Heart right ventricle (tissue), 16 donors: ENCODE data around the gene TBCB. TPM values are rescaled to one million over a fixed set of nuclear protein-coding genes. Genes with fewer than 3 reads are reported as not detected.
"Not testable (repeated sequence)": the region's sequence is repeated elsewhere in the genome, so short reads cannot be mapped to it uniquely, and the experiment has no call there.

Experiments used
- ATAC-seq, 8 donors: fragments of 200-7000 bp; cut with Tn5 transposase; one replicate each; pipeline ENCODE4 v1.9.1; 2020; ENCODE audit warnings: mild to moderate bottlenecking in 8 of 8, moderate library complexity in 8 of 8, moderate number of reproducible peaks in 1 of 8
- DNase-seq, 2 donors: peaks; one replicate each; pipeline ENCODE4 v3.0.0-alpha.2; 2020
- H3K27ac ChIP-seq, 10 donors: fragments of 200-600 bp; sonication (generic) in 2 of 10; one replicate each; pipeline versions ENCODE4 v1.5.0 to v1.8.0; 2020 to 2022; ENCODE audit warnings: mild to moderate bottlenecking in 3 of 10
- H3K27me3 ChIP-seq, 7 donors: fragments of 200-600 bp; one replicate each; pipeline ENCODE4 v1.8.0; 2021 to 2022; ENCODE audit warnings: mild to moderate bottlenecking in 2 of 7
- H3K36me3 ChIP-seq, 9 donors: fragments of 200-600 bp; sonication (generic) in 1 of 9; one replicate each; pipeline versions ENCODE4 v1.5.0 to v1.8.0; 2020 to 2022; ENCODE audit warnings: mild to moderate bottlenecking in 2 of 9
- H3K4me1 ChIP-seq, 9 donors: fragments of 200-600 bp; sonication (generic) in 1 of 9; one replicate each; pipeline versions ENCODE4 v1.5.0 to v1.8.0; 2020 to 2022; ENCODE audit warnings: mild to moderate bottlenecking in 4 of 9
- H3K4me3 ChIP-seq, 10 donors: fragments of 200-600 bp; sonication (generic) in 2 of 10; one replicate each; pipeline versions ENCODE4 v1.5.0 to v1.8.0; 2020 to 2022; ENCODE audit warnings: mild to moderate bottlenecking in 7 of 10, moderate library complexity in 2 of 10
- H3K9me3 ChIP-seq, 11 donors: fragments of 200-600 bp in 10 of 11; sonication (generic) in 2 of 11; one replicate each; pipeline versions ENCODE4 v1.5.0 to v1.8.0; 2013 to 2022; ENCODE audit warnings: mild to moderate bottlenecking in 2 of 11, control low read depth in 1 of 11, moderate library complexity in 1 of 11
- WGBS, 2 donors: extraction: QIAGEN DNeasy Blood & Tissue Kit; methylation state at CpG; one replicate each; pipeline ENCODE4 v1.1.7; 2013; ENCODE audit warnings: inconsistent platforms in 1 of 2; 5-methylcytosine and 5-hydroxymethylcytosine counted together
- intact Hi-C, 10 donors: fragments of 100-400 bp; cut with DNase I; formaldehyde crosslinking; loops; one replicate each; pipeline versions ENCODE4 v1.11.1 to v1.14.2; 2022
- polyA plus RNA-seq, 2 donors: library from polyadenylated mRNA; stranded (reverse); fragments of 200-250 nt; gene quantifications; one replicate each; pipeline ENCODE4 v1.2.3, GENCODE V29; 2013
- total RNA-seq, 10 donors: library from RNA; stranded (reverse); fragmentation: NEBNext Ultra II Directional in 3 of 10; extraction: Animal tissue kit (Norgen Biotek cat#: 25700) in 3 of 10; gene quantifications; one replicate each; pipeline versions ENCODE4 v1.2.1 to v1.2.4, GENCODE V29; 2021 to 2023
- TF ChIP-seq, protein P1 (sequence below), 9 donors: fragments of 200-600 bp; sonication (generic) in 2 of 9; IDR thresholded peaks; one replicate each; pipeline versions ENCODE4 v1.5.0 to v1.8.0; 2021 to 2022; ENCODE audit warnings: antibody characterized with exemption in 9 of 9, mild to moderate bottlenecking in 5 of 9, moderate library complexity in 1 of 9
- donor health status: Arrhythmogenic right ventricular cardiomyopathy.
- donor health status: ischemic (EF 13 %, LVEDD 7.1; RV severe dilation, severe dysfunction).
- donor health status: healthy with polysubstance abuse.
- donor health status: DM: no; HTN: yes; CAD: no.
- donor health status: DM: no; HTN: no; CAD: no.
- donor health status: ischemic (EF 25% LVEDD 6.9; RV normal size, moderate dysfunction).
- donor health status: ischemic (EF 25% LVEDD 5.7; RV mildly dilated, moderate dysfunction).
- donor health status: healthy.
- donor health status: DM: yes; HTN: yes; CAD: no.
- donor health status: Ischemic cardiomyopathy.
- donor health status: ischemic (EF 35%, LVEDD 5.7; RV mildly dilated, moderate dysfunction).
- donor health status: nonischemic (EF 11% LVEDD 7.7; RV severe dilation, severe dysfunction).
- donor health status: DM: yes; HTN: yes; CAD: no.
- donor health status: PGD.
- donor health status: ischemic (EF 29% LVEDD 5.4; RV normal size, mild dysfunction).
- donor health status: nonischemic (EF 23%, LVEDD 6.1; RV moderate dilation, normal function).

Gene TBCB
- total and polyA plus RNA-seq, 12 donors = 73.0 to 193 (median 99.2) TPM

DNA sequence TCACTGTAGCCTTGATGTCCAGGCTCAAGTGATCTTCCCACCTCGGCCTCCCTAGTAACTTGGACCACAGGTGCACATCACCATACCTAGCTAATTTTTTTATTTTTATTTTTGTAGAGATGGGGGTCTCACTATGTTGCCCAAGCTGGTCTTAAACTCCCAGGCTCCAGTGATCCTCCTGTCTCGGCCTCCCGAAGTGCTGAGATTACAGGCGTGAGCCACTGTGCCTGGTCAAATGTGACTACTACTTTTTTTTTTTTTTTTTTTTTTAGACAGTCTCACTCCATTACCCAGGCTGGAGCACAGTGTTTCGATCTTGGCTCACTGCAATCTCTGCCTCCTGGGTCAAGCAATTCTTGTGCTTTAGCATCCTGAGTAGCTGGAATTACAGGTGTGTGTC, 57.6 kb downstream of the TBCB start:
- TF ChIP-seq, protein P1, sequence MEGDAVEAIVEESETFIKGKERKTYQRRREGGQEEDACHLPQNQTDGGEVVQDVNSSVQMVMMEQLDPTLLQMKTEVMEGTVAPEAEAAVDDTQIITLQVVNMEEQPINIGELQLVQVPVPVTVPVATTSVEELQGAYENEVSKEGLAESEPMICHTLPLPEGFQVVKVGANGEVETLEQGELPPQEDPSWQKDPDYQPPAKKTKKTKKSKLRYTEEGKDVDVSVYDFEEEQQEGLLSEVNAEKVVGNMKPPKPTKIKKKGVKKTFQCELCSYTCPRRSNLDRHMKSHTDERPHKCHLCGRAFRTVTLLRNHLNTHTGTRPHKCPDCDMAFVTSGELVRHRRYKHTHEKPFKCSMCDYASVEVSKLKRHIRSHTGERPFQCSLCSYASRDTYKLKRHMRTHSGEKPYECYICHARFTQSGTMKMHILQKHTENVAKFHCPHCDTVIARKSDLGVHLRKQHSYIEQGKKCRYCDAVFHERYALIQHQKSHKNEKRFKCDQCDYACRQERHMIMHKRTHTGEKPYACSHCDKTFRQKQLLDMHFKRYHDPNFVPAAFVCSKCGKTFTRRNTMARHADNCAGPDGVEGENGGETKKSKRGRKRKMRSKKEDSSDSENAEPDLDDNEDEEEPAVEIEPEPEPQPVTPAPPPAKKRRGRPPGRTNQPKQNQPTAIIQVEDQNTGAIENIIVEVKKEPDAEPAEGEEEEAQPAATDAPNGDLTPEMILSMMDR (IDR thresholded peaks at IDR 0.05) = no peak
- Histone ChIP-seq H3K27me3 (no peaks in the 10 kb centered on the region), H3K4me1 (peaks cover 0 to 28% (median 19%) of the 10 kb centered on the region in 9 donors), H3K27ac (no peak overlapping the region), H3K4me3 (no peak overlapping the region), H3K9me3 (no peaks in the 10 kb centered on the region), H3K36me3 (peaks cover 0 to 4% (median 0%) of the 10 kb centered on the region in 9 donors)
- ATAC-seq (no peak), DNase-seq (no peak)
- intact Hi-C loops = loop anchor here in 7 of 10 donors (5.0 to 10.0 kb wide), 4 partner anchors 46 to 116 kb away; no protein-coding TSS in a partner anchor
- 91 to 95% methylated on average over 5 of the region's 5 CpGs for WGBS, 2 donors

GRCh38 chr19:36173846-36174245, 58.6 kb downstream of the TBCB start:
- H3K9me3 ChIP-seq, H3K36me3 ChIP-seq, ATAC-seq, H3K27me3 ChIP-seq, DNase-seq, H3K27ac ChIP-seq, H3K4me3 ChIP-seq: not testable (repeated sequence)
- WGBS, 2 donors = 74 to 84% methylated on average over 8 of the region's 8 CpGs
- intact Hi-C loops = loop anchor here in 7 of 10 donors (5.0 to 10.0 kb wide), 4 partner anchors 47 to 117 kb away; no protein-coding TSS in a partner anchor
- peaks cover 0 to 22% (median 15%) of the 10 kb centered on the region in 9 donors for H3K4me1 ChIP-seq

Other genes starting within 250 kb of the TBCB start
- 10 to 100 TPM; 13.6 to 63.5 (median 26.0) TPM for gene APLP1, start 246.9 kb upstream of the TBCB start, total RNA-seq
- gene APLP1, start 246.9 kb upstream of the TBCB start, polyA plus RNA-seq = 10 to 100 TPM in 1 of 2 donors, 1 to 10 TPM in 1; 2.7 to 24.2 TPM
- gene NFKBID, start 214.9 kb upstream of the TBCB start, total RNA-seq = 1 to 10 TPM in 9 of 10 donors, under 1 TPM in 1; 0.66 to 7.8 (median 3.7) TPM
- gene NFKBID, start 214.9 kb upstream of the TBCB start, polyA plus RNA-seq = 1 to 10 TPM; 2.3 to 4.8 TPM
- gene HCST, start 212.9 kb upstream of the TBCB start, total RNA-seq = 10 to 100 TPM in 1 of 10 donors, 1 to 10 TPM in 9; 1.7 to 22.8 (median 4.5) TPM
- 10 to 100 TPM; 10.6 to 17.6 TPM for gene HCST, start 212.9 kb upstream of the TBCB start, polyA plus RNA-seq
- gene TYROBP, start 207.2 kb upstream of the TBCB start, total RNA-seq = 100 to 1,000 TPM in 1 of 10 donors, 10 to 100 TPM in 6, 1 to 10 TPM in 3; 8.4 to 122 (median 18.2) TPM
- gene TYROBP, start 207.2 kb upstream of the TBCB start, polyA plus RNA-seq = 10 to 100 TPM; 23.9 to 60.9 TPM
- 1 to 10 TPM; 3.4 to 9.6 (median 5.8) TPM for gene LRFN3, start 179.1 kb upstream of the TBCB start, total RNA-seq
- 1 to 10 TPM; 3.7 to 8.2 TPM for gene LRFN3, start 179.1 kb upstream of the TBCB start, polyA plus RNA-seq
- gene SDHAF1, start 120.3 kb upstream of the TBCB start, total RNA-seq = 10 to 100 TPM in 5 of 10 donors, 1 to 10 TPM in 5; 7.3 to 13.4 (median 10.2) TPM
- gene SDHAF1, start 120.3 kb upstream of the TBCB start, polyA plus RNA-seq = 10 to 100 TPM in 1 of 2 donors, 1 to 10 TPM in 1; 7.7 to 26.6 TPM
- gene SYNE4, start 106.7 kb upstream of the TBCB start, total RNA-seq = under 1 TPM in 3 of 10 donors, not detected in 7; 0.26 to 0.62 (median 0.42) TPM
- gene SYNE4, start 106.7 kb upstream of the TBCB start, polyA plus RNA-seq = under 1 TPM; 0.29 to 0.37 TPM
- gene ALKBH6, start 101.3 kb upstream of the TBCB start, total RNA-seq = 10 to 100 TPM in 6 of 10 donors, 1 to 10 TPM in 4; 7.9 to 12.4 (median 10.2) TPM
- gene ALKBH6, start 101.3 kb upstream of the TBCB start, polyA plus RNA-seq = 10 to 100 TPM; 16.2 to 18.9 TPM
- 1 to 10 TPM; 1.2 to 7.5 (median 4.7) TPM for gene CLIP3, start 82.6 kb upstream of the TBCB start, total RNA-seq
- 1 to 10 TPM; 2.2 to 2.6 TPM for gene CLIP3, start 82.6 kb upstream of the TBCB start, polyA plus RNA-seq
- gene THAP8, start 61.2 kb upstream of the TBCB start, total RNA-seq = 1 to 10 TPM; 2.7 to 7.7 (median 3.5) TPM
- gene THAP8, start 61.2 kb upstream of the TBCB start, polyA plus RNA-seq = 1 to 10 TPM; 5.3 to 6.2 TPM
- gene WDR62, start 60.6 kb upstream of the TBCB start, total RNA-seq = 10 to 100 TPM in 7 of 10 donors, 1 to 10 TPM in 3; 6.0 to 33.7 (median 12.9) TPM
- gene WDR62, start 60.6 kb upstream of the TBCB start, polyA plus RNA-seq = 10 to 100 TPM in 1 of 2 donors, 1 to 10 TPM in 1; 1.6 to 22.1 TPM
- not detected for gene OVOL3, start 4.3 kb upstream of the TBCB start, total RNA-seq
- gene OVOL3, start 4.3 kb upstream of the TBCB start, polyA plus RNA-seq = not detected
- gene POLR2I, start 593 bp upstream of the TBCB start, total RNA-seq = 100 to 1,000 TPM in 6 of 10 donors, 10 to 100 TPM in 4; 83.7 to 139 (median 105) TPM
- 100 to 1,000 TPM; 153 TPM for gene POLR2I, start 593 bp upstream of the TBCB start, polyA plus RNA-seq
- gene CAPNS1, start 24.6 kb downstream of the TBCB start, total RNA-seq = 1,000 to 10,000 TPM in 1 of 10 donors, 100 to 1,000 TPM in 9; 800 to 1,095 (median 894) TPM
- gene CAPNS1, start 24.6 kb downstream of the TBCB start, polyA plus RNA-seq = 1,000 to 10,000 TPM in 1 of 2 donors, 100 to 1,000 TPM in 1; 745 to 1,027 TPM
- 1,000 to 10,000 TPM; 1,564 to 3,571 (median 2,793) TPM for gene COX7A1, start 37.0 kb downstream of the TBCB start, total RNA-seq
- gene COX7A1, start 37.0 kb downstream of the TBCB start, polyA plus RNA-seq = 1,000 to 10,000 TPM in 1 of 2 donors, 100 to 1,000 TPM in 1; 850 to 2,441 TPM
- 1 to 10 TPM; 2.6 to 5.1 (median 3.6) TPM for gene ZNF565, start 99.2 kb downstream of the TBCB start, total RNA-seq
- gene ZNF565, start 99.2 kb downstream of the TBCB start, polyA plus RNA-seq = 1 to 10 TPM; 2.2 to 3.3 TPM
- 10 to 100 TPM; 25.7 to 42.1 (median 32.6) TPM for gene ZNF146, start 99.6 kb downstream of the TBCB start, total RNA-seq
- 10 to 100 TPM; 20.1 to 27.3 TPM for gene ZNF146, start 99.6 kb downstream of the TBCB start, polyA plus RNA-seq